Gastrocnemius medialis (tissue), 4 donors: Measurements from ENCODE around the gene C6orf89. TPM values are rescaled to one million over a fixed set of nuclear protein-coding genes. Genes with fewer than 3 reads are reported as not detected.

Source experiments
- ATAC-seq, 2 donors: fragments of 150-250 bp; one replicate each; pipeline ENCODE4 v1.9.1; 2016
- DNase-seq, 2 donors: peaks; one replicate each; pipeline ENCODE4 v3.0.0-alpha.2; 2019
- H3K27ac ChIP-seq, 4 donors: fragments of 200-600 bp; sonication (generic); 1 replicate in 1 of 4; 2 replicates in 3 of 4; pipeline ENCODE4 v1.5.1; 2016 to 2018; ENCODE audit warnings: mild to moderate bottlenecking in 2 of 4, moderate library complexity in 1 of 4
- H3K27me3 ChIP-seq, 3 donors: fragments of 200-600 bp; sonication (generic) in 2 of 3; 1 replicate in 1 of 3; 2 replicates in 2 of 3; pipeline versions ENCODE4 v1.5.1 to v1.6.0; 2016 to 2019; ENCODE audit warnings: mild to moderate bottlenecking in 1 of 3, moderate library complexity in 1 of 3
- H3K36me3 ChIP-seq, 2 donors: fragments of 200-600 bp; sonication (generic) in 1 of 2; one replicate each; pipeline ENCODE4 v1.5.1; 2017 to 2018
- H3K4me1 ChIP-seq, 2 donors: fragments of 200-600 bp; sonication (generic) in 1 of 2; one replicate each; pipeline ENCODE4 v1.5.1; 2016 to 2017; ENCODE audit warnings: mild to moderate bottlenecking in 2 of 2
- H3K4me3 ChIP-seq, 4 donors: fragments of 200-600 bp; sonication (generic) in 3 of 4; 1 replicate in 1 of 4; 2 replicates in 3 of 4; pipeline ENCODE4 v1.5.1; 2016 to 2019; ENCODE audit warnings: mild to moderate bottlenecking in 2 of 4
- H3K9me3 ChIP-seq, 3 donors: fragments of 200-600 bp; sonication (generic) in 2 of 3; 1 replicate in 1 of 3; 2 replicates in 2 of 3; pipeline ENCODE4 v1.5.1; 2016 to 2019
- POLR2A ChIP-seq, 2 donors: fragments of 450-650 bp; IDR thresholded peaks; one replicate each; pipeline ENCODE4 v1.6.1; 2017; ENCODE audit warnings: antibody characterized with exemption in 2 of 2, mild to moderate bottlenecking in 2 of 2, moderate library complexity in 2 of 2
- in situ Hi-C, 4 donors: fragments of 200-750 bp; cut with MboI; loops; one replicate each; pipeline versions ENCODE4 v1.15.0 to v1.8.0; 2017; ENCODE audit warnings: low sequenced_read_pairs in 4 of 4
- intact Hi-C: fragments of 100-400 bp; cut with DNase I; formaldehyde crosslinking; loops from one replicate; pipeline ENCODE4 v1.15.1; 2023; ENCODE audit warnings: low total_unique reads
- total RNA-seq, 4 donors: library from RNA; depleted of rRNA; stranded (reverse); fragments of >200 nt; gene quantifications; one replicate each; pipeline versions ENCODE4 v1.1.0 to v1.2.3, GENCODE V29; 2016
- TF ChIP-seq, protein P1 (sequence below), 5 experiments: fragments of 450-650 bp in 3 of 5; fragments of 200-600 bp in 2 of 5; sonication (generic) in 2 of 5; IDR thresholded peaks in 4 of 5; conservative IDR thresholded peaks in 1 of 5; 1 replicate in 4 of 5; 2 replicates in 1 of 5; pipeline ENCODE4 v1.5.1; 2016 to 2019; ENCODE audit warnings: antibody characterized with exemption in 5 of 5, mild to moderate bottlenecking in 3 of 5, moderate library complexity in 3 of 5

The C6orf89 gene
- total RNA-seq, 4 donors from 2014 or later, result 30.8 to 53.2 (median 38.8) TPM

DNA sequence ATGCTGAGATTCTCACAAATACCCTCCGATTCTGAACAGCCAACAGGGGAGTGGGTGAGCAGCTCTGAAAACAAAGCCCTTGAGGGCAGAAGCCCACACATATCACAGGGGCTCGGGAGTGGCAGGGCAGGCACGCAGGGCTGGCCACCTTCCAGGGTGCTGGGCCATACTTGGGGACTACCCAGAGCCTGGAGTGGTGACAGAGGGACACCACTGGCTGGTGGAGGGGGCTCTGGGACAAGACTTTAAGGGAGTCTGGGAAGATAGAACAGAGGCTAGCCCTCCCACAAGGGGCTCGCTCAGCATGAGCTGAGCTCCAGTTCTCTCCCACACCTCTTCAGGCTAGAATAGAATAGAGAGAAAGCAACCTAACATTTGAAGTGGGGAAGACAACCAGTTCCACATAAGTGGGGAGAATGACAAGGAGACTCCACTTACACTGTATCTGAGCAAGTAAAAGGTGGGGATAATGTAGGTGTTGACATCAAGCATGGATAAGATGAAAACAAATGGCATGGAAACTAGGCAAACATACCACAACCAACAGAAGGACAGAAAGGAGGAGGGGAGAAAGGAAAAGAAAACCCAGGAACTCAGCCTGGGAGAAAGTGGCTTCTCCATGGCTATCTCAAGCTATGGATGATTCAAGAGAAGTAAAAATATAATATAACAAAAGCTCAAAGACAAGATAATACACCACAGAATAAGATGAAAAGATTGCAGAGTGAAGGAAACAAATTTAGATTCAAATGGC is 18.1 kb upstream of the C6orf89 start:
- in situ Hi-C loops, result loop anchor here in 1 of 4 donors (25.0 kb wide), 1 partner anchor 255 kb away; no protein-coding TSS in a partner anchor
- no peaks in the 10 kb centered on the region for H3K27me3 ChIP-seq
- no peak for TF ChIP-seq POLR2A (IDR thresholded peaks at IDR 0.05)
- TF ChIP-seq, protein P1, sequence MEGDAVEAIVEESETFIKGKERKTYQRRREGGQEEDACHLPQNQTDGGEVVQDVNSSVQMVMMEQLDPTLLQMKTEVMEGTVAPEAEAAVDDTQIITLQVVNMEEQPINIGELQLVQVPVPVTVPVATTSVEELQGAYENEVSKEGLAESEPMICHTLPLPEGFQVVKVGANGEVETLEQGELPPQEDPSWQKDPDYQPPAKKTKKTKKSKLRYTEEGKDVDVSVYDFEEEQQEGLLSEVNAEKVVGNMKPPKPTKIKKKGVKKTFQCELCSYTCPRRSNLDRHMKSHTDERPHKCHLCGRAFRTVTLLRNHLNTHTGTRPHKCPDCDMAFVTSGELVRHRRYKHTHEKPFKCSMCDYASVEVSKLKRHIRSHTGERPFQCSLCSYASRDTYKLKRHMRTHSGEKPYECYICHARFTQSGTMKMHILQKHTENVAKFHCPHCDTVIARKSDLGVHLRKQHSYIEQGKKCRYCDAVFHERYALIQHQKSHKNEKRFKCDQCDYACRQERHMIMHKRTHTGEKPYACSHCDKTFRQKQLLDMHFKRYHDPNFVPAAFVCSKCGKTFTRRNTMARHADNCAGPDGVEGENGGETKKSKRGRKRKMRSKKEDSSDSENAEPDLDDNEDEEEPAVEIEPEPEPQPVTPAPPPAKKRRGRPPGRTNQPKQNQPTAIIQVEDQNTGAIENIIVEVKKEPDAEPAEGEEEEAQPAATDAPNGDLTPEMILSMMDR (IDR thresholded peaks at IDR 0.05 in 4 of 5, conservative IDR thresholded peaks at IDR 0.05 in 1 of 5), result no peak
- H3K4me3 ChIP-seq, result no peak overlapping the region
- H3K4me1 ChIP-seq, result no peaks in the 10 kb centered on the region
- peaks cover 0 to 3% of the 10 kb centered on the region in 2 donors for H3K36me3 ChIP-seq
- H3K27ac ChIP-seq, result no peak overlapping the region
- DNase-seq (no peak), ATAC-seq (no peak)
- intact Hi-C loops, result no loop called here
- H3K9me3 ChIP-seq, result no peaks in the 10 kb centered on the region

DNA sequence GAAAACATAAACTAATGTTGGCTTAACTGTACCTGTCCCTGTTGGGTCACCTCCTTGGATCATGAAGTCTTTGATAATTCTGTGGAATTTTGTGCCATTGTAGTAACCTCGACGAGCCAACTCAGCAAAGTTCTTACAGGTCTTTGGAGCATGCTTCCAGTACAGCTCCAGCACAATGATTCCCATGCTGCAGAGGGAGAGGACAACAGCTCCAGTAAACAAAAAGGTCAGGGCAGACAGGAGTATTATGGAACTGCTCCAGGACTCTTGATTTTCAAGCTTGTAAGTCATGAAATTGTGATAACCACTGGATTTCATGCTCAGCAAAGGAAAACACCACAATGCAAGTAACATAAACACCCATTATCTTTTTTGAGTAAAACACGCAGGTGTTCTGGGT is 14.1 kb upstream of the C6orf89 start:
- in situ Hi-C loops, result loop anchor here in 1 of 4 donors (25.0 kb wide), 1 partner anchor 259 kb away; no protein-coding TSS in a partner anchor
- Histone ChIP-seq H3K36me3 (peaks cover 0 to 3% of the 10 kb centered on the region in 2 donors), H3K4me3 (no peak overlapping the region), H3K9me3 (no peaks in the 10 kb centered on the region), H3K27me3 (no peaks in the 10 kb centered on the region), H3K27ac (no peak overlapping the region), H3K4me1 (peaks cover 11 to 20% of the 10 kb centered on the region in 2 donors)
- intact Hi-C loops, result no loop called here
- DNase-seq, result no peak
- TF ChIP-seq, protein P1 (IDR thresholded peaks at IDR 0.05 in 4 of 5, conservative IDR thresholded peaks at IDR 0.05 in 1 of 5), result no peak
- TF ChIP-seq POLR2A (IDR thresholded peaks at IDR 0.05), result no peak
- no peak for ATAC-seq

DNA sequence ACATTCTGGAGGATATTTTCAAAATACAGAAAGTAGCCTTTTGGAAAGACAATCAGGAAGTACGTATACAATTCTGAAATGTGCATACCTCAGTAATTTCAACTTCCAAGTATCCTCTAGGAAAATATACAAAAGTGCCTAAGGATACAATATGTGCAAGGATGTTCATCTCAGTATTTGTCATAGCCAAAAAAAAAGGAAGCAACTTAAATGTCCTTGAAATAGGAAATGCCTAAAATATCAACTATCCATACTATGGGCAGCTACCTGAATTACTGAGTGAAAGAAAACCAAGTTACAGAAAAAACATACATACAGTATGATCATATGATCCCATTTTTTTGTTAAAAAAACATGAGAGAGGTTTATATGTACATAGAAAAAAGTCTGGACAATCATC is 12.6 kb upstream of the C6orf89 start:
- no peak overlapping the region for H3K4me3 ChIP-seq
- in situ Hi-C loops, result loop anchor here in 1 of 4 donors (25.0 kb wide), 1 partner anchor 261 kb away; no protein-coding TSS in a partner anchor

DNA sequence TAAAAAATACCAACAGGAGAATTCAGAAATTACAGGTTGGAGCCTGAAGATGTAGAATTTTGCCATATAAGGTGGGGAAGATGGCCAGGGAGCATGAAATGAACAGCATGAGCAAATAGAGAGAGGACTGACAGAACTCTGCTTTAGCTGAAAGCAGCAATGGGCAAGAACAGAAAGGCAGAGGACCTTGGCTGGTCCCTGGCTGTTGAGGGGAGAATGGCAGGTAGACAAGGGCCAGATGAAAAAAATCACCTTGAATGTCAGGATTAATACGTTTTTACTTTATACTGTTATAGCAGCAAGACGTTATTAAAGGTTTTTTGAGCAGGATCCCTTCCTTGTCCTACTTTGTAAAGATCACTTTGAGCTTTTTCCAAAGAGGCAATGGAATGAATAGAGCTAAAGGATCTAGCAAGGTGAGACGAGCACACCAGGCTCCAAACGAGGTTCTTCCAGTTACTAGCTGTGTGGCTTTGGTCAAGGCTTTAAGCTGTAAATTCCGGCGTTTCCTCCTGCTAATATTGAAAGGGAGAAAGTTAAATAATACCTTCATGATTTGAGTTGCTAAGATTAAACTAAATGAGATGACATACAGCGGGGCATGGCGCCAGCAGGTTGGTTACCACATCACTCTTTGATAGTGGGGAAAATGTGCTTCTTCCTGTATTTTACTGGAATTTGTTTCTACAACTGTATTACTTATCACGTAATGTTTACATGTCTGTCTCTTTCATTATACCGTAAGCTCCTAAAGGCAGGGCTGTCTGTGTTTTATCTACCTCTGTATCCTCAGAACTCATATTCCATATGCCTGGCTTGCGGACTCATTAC is 11.9 kb upstream of the C6orf89 start:
- H3K9me3 ChIP-seq, result no peaks in the 10 kb centered on the region
- TF ChIP-seq, protein P1 (IDR thresholded peaks at IDR 0.05 in 4 of 5, conservative IDR thresholded peaks at IDR 0.05 in 1 of 5), result no peak
- no peak for TF ChIP-seq POLR2A (IDR thresholded peaks at IDR 0.05)
- in situ Hi-C loops (loop anchor here in 1 of 4 donors (25.0 kb wide), 1 partner anchor 262 kb away; no protein-coding TSS in a partner anchor), intact Hi-C loops (loop anchor here (1.0 kb wide), 1 partner anchor 11 kb away; the partner anchor contains the start of gene C6orf89)
- DNase-seq (no peak), ATAC-seq (no peak)
- H3K4me3 ChIP-seq, result peak overlapping the region; percentile 74 to 98 (median 91)
- no peaks in the 10 kb centered on the region for H3K27me3 ChIP-seq
- H3K36me3 ChIP-seq, result peaks cover 0 to 3% of the 10 kb centered on the region in 2 donors
- peak overlapping the region; percentile 81 to 93 (median 88) for H3K27ac ChIP-seq
- peaks cover 11 to 20% of the 10 kb centered on the region in 2 donors for H3K4me1 ChIP-seq

More for the DNA sequence above, 12.6 kb upstream of the C6orf89 start:
- Histone ChIP-seq H3K4me1 (peaks cover 11 to 20% of the 10 kb centered on the region in 2 donors), H3K27me3 (no peaks in the 10 kb centered on the region), H3K9me3 (no peaks in the 10 kb centered on the region), H3K36me3 (peaks cover 0 to 3% of the 10 kb centered on the region in 2 donors), H3K27ac (no peak overlapping the region)
- intact Hi-C loops, result no loop called here
- ATAC-seq, result no peak
- DNase-seq, result no peak
- TF ChIP-seq POLR2A (IDR thresholded peaks at IDR 0.05), result no peak
- TF ChIP-seq, protein P1 (IDR thresholded peaks at IDR 0.05 in 4 of 5, conservative IDR thresholded peaks at IDR 0.05 in 1 of 5), result no peak
